T47D (cell line): ENCODE results near the gene KIAA1671.

Experiments used
- DNase-seq, 2 experiments: peaks; one replicate each; pipeline versions ENCODE4 v3.0.0 to v3.0.0-alpha.2; 2011 to 2012; ENCODE audit warnings: low read depth in 1 of 2, low spot score in 1 of 2
- JUND ChIP-seq: IDR thresholded peaks from 2 replicates; pipeline ENCODE4 v1.6.1; 2012; ENCODE audit warnings: low read depth
- in situ Hi-C: cut with HindIII; loops from 2 replicates; pipeline ENCODE4 v1.10.0; 2016; ENCODE audit warnings: low sequenced_read_pairs, low pct_unique_long_range_greater_than_20kb

KIAA1671 gene

DNA sequence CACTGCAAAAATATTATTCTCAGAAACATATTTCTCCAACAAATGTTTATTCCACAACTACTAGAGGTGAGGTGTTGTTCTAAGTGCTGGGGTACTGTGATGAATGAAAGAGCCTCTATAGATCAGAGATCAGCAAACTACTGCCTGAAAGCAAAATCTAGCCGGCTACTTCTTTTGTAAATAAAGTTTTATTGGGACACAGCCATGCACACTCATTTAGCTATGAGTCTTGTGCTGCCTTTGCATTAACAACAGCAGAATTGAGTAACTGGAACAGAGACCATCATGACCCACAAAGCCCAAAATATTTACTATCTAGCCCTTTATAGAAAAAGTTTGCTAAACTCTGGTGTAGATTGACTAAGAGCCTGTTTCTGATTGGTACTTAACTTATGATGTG is 210.0 kb downstream of the KIAA1671 start:
- TF ChIP-seq JUND = no peak
- in situ Hi-C loops = no loop called here
- no peak for DNase-seq

GRCh38 chr22:25165785-25166184 is 213.3 kb downstream of the KIAA1671 start:
- DNase-seq = no peak
- in situ Hi-C loops = no loop called here
- TF ChIP-seq JUND = no peak

DNA sequence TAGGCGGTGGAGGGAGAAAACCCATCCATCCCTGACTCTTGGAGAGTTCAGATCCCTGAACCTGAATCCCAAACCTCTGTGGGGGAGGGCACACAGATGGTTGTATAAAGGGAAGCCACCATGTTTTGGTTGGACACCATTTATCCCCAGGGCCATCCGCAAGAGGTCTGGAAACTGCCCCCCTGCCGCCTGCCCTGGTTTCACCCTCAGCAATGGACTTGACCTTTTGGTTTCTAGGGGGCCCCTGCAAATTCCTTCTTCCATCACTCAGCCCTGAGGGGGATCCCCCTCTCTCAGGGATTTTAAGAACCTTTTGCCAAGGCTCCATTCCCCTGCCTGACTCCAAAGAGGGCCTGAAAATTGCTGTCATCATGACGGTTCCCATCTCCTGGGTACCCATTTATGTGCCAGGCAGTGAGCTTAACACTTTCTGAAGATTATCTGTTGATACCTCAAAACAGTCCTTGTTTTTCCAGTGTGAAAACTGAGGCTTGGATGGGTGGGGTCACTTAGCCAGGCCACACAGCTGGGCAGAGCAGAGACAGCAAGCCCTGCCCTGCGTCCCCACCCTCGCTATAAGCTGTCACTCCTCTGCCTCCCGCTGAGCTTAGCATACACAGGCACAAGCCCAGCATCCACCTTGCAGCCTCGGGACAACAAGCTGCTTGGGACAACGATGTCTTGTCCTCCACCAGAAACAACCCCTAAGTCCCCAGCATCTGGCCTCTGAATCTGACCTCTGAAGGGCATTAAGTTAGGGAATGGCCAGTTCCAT is 213.9 kb downstream of the KIAA1671 start:
- DNase-seq = no peak
- TF ChIP-seq JUND = no peak
- in situ Hi-C loops = no loop called here

GRCh38 chr22:25167082-25167481 is 214.6 kb downstream of the KIAA1671 start:
- in situ Hi-C loops = no loop called here
- TF ChIP-seq JUND = no peak
- DNase-seq = no peak

DNA sequence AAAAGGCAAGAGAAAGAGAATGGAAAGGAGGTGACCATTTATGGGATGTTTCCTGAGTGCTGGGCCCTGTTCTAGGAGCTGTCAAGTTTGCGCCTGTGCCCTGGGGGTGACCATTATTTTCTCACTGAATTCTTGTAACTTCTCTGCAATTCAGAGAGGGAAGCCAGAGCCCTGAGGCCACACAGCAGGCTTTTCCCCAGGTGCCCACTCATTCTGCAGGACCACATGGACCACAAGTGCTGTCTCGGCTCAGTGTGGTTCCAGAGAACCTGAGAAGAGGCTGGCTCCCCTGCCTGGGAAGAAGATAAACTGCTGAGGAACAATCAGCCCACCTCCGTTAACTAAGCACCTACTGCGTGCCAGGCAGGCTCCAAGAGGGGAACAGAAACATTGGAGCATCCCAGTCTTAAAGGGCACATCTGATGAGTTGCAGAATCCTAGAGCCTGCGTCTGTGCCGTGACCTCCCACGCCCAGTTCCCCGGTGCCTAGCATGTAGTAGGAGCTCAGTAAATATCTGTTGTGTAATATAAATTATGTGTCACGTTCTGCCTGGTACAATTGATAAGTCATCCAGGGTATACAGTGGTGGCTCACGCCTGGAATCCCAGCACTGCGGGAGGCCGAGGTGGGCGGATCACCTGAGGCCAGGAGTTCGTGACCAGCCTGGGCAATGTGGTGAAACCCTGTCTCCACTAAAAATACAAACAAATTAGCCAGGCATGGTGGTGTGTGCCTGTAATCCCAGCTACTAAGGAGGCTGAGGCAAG is 215.5 kb downstream of the KIAA1671 start:
- in situ Hi-C loops = no loop called here
- no peak for TF ChIP-seq JUND
- DNase-seq = no peak

- no peak for DNase-seq
- in situ Hi-C loops = no loop called here
- no peak for TF ChIP-seq JUND
Observed at GRCh38 chr22:25169278-25170031, 216.9 kb downstream of the KIAA1671 start.

DNA sequence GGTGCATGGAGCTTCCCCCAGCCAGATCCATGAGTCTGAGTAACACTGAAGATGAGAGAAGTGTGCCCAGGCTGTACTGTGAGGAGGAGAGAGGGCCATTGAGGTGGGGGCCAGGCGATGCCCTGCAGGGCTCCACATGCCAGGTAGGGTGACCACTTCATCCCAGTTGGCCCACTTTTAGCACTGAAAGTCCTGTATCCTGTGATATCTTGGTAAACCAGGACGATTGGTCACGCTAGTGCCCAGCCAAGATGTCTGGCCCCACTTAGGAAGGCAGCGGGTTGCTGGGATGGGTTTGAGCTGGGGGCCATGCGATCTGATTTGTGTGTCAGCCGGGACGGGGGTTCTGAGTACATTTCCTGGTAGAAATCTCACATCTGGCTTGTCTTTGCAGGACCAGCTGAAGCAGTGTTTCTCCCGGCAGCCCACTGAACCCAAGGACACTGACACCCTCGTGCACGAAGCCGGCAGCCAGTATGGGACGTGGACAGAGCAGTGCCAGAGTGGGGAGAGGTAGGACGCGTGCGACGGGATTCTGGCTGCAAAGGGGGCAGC is 218.0 kb downstream of the KIAA1671 start:
- in situ Hi-C loops = no loop called here
- TF ChIP-seq JUND = no peak
- DNase-seq = no peak

- in situ Hi-C loops = no loop called here
- TF ChIP-seq JUND = no peak
- DNase-seq = peak; percentile 36 to 64
Observed at GRCh38 chr22:25172153-25172552, 219.6 kb downstream of the KIAA1671 start.

GRCh38 chr22:25174156-25174887 is 221.8 kb downstream of the KIAA1671 start:
- DNase-seq = no peak
- TF ChIP-seq JUND = no peak
- in situ Hi-C loops = no loop called here

- in situ Hi-C loops = no loop called here
- DNase-seq = no peak
- TF ChIP-seq JUND = no peak
Observed at GRCh38 chr22:25174888-25175411, 222.4 kb downstream of the KIAA1671 start.

DNA sequence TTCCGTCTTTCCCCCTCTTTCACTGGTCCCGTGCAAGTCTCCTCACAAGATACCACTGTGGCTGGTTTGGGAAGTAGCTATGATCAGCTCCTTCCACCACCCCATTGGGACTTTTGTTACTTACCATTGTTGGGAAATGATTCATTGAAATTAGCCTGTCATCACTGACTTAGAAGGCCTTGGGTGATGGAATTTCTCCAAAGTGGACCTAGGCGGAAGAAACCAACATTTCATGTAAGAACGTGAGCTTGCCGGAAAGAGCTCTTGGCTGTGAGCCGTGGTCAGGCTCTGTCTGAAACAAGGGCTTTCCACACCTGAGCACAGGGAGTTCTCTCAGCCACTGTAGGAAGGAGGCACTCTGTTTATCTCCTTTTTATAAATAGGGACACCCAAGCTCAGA is 223.7 kb downstream of the KIAA1671 start:
- TF ChIP-seq JUND = no peak
- DNase-seq = no peak
- in situ Hi-C loops = no loop called here

GRCh38 chr22:25176799-25177198 is 224.3 kb downstream of the KIAA1671 start:
- DNase-seq = peak in 1 of 2 experiments; percentile 60
- in situ Hi-C loops = no loop called here
- no peak for TF ChIP-seq JUND
